GM23248 (cell line): Measurements from ENCODE around the gene GXYLT2.

Source experiments
- EZH2 ChIP-seq: fragments of 200-600 bp; sonication (generic); IDR thresholded peaks from 2 replicates; pipeline ENCODE4 v1.6.1; 2018; ENCODE audit warnings: antibody characterized with exemption, mild to moderate bottlenecking; ENCODE audit not compliant: insufficient read depth, poor library complexity, severe bottlenecking
- EZH2phosphoT487 ChIP-seq: fragments of 200-600 bp; sonication (generic); IDR thresholded peaks from 2 replicates; pipeline ENCODE4 v1.6.1; 2018; ENCODE audit warnings: antibody characterized with exemption, moderate library complexity, mild to moderate bottlenecking, low read depth; ENCODE audit not compliant: insufficient read depth

DNA sequence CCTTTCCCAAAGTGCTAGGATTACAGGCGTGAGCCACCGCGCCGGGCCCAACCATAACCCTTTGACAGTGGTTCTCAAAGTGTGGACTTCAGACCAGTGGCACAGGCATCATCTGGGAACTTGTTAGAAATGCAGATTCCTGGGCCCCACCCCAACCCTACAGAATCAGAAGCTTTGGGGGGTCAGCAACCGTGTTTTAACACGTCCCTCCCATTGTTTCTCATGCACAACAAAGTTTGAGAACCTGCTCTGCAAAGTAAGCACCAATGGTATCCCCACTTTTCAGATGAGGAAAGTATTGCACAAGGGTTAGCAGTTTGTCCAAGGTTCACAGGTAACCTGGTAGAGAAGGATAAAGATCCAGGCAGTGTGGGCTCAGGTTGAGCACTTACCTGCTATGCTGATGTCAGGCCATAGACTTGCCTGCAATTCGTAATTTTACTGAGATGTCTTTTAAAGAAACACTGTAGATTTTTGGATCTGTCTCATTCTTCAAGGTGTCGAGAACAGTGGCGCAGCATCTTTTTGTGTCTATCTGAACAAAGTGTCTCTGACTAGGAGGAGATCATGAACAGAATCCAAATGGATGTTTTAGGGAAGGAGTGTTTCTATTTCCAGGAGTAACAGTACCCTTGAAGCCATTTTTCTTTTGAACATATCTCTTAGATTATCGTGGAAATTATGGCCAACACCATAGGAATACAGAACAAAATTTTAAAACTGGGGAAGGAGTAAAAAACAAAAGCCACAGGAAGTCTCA is 2.5 kb downstream of the GXYLT2 start:
- TF ChIP-seq EZH2 = no peak
- TF ChIP-seq EZH2phosphoT487 = no peak
